ENCODE measurements around the gene LDLRAP1.

Gene LDLRAP1

DNA sequence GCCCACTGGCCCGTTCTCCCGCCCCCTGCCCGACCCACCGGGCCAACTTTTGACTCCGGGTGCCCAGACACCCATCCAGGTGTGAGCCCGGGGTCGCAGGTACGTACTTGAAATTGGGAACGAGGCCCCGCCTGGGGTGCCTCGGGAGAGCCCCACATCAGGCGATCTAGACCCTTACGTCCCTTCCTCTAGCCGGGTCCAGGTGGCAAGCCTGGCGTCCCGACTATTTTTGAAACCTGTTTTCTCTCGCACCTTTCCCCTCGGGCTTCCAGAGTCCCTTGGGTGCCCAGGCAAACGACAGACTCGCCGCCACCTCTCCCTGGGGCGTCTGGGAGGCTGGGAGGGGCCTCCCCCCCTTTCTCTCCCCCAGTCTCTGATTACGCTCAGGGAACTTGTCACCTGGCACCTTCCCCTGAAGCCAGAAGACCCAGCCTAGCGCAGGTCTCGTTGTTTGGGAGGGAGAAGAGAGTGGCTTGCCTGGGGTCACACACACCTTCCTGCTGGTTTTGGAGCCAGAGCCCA lies 898 bp downstream of the LDLRAP1 start:
- no peak for DNase-seq

DNA sequence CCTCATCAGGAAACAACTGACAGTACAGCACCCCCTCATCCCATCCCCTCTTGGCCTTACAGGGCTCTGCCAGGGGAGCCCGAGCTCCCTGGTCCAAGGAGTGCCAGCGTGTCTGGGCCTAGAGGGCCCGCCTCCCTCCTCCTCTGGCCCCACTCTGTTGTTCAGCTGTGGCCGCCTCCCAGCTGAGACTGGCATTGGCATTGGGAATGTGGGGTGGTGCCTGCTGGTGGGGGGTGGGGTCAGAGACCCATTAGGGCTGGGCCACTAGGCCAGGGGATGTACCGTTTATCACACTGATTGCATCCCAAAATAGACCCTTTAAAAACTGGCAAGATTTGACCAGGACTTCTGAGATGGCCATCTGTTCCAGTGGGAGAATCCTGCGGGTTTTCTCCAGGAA lies 1.4 kb downstream of the LDLRAP1 start:
- no peak for DNase-seq

DNA sequence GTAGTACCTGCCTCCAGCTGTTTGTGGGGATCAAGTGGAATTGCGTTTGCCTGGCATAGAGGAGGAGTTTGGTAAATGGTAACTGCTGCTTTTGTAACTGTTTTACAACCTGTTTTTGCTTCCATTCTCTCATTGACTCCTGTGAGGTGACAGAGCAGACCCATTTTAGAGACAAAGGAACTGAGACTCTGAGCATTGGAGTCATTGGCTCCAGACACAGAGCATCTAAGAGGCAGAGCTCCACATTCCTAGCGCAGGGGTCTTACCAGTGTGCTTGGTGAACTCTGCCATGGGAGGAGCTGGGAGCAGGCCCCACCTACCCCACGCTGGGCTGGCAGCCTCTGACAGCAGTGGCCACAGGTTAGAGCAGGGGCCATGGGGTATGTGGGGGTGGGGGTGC lies 2.4 kb downstream of the LDLRAP1 start:
- no peak for DNase-seq

DNA sequence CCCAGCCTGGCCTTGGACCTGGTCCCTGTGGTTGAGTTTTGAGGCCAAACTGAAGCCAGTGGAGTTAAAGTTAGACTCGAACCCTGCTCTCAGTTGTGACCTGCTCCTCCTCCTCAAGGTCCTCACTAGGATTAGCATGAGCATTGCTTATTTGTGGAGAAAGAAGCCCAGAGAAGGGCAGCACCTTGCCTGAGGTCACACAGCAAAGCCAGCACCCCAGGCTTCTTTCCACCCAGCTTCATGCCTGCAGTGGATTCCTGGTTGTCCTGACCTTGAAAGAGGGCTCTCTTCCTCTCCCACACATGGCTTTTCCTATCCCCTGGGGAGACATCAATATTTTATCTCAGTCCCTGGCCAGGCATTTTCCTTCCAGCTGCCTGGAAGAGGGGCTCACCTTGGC lies 2.8 kb downstream of the LDLRAP1 start:
- no peak for DNase-seq

DNA sequence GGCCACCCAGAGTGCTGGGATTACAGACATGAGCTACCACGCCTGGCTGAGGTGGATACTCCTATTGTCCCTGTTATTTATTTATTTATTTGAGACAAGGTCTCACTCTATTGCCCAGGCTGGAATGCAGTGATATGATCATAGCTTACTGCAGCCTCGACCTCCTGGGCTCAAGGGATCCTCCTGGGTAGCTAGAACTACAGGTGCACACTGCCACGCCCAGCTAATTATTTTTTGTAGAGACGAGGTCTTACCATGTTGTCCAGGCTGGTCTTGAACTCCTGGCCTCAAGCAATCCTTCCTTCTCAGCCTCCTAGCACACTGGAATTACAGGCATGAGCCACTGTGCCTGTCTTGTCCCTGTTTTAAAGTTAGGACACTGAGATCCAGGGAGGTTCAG lies 5.2 kb downstream of the LDLRAP1 start:
- DNase-seq = no peak

DNA sequence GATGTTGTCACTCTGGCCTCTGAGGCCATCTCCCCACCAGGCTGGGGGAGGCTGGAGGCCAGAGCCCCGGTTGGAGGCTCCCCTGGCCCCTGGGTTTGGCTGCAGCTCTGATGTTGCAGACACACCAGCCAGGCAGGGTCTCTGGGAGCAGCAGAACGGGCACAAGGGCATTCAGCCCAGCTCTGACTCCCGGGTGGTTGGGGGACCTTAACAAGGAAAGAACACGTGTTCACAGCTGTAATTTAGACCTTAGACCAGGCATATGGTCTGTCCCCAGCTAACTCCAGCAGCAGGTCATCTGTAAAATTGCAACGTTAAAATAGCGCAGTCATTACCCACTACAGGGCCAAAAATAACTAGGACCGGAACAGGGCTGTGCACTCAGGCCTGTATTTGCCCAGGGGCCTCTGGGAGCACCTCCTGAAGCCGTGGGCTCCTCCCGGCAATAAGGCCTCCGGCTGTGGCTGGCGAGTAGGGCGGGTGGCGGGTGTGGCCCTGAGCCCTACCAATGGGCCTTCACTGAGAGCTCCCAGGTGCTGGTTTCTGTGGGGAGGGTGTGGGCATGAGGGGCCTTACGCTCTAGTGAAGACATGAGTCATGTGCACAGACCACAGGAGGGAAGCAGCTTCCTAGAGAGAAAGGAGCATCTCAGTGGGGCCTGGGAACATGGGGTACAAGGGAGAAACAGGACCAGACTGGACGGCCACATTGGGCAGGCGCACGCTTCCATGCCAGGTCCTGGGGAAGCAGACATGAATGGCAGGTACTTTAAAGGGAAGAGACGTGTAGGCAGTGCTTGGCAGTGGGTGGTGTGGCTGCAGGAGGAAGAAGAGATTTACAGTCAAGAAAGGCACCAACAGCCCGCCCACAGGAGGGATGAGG lies 6.1 kb downstream of the LDLRAP1 start:
- DNase-seq = no peak

DNA sequence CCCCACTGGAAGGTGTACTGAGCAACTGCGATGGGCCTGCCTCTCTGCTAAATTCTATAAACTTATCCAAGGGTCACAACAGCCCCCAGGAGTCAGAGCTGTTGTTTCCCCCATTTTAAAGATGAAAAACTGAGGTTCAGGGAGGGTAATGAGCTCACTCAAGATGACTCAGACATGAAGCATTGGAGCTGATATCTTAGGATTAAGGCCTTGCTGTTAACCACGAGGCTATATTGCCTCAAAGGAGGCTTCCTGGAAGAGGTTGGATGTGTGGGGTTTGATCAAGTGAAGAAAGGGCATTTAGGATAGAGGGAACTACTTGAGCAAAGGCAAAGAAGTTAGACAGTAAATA lies 6.7 kb downstream of the LDLRAP1 start:
- no peak for DNase-seq

DNA sequence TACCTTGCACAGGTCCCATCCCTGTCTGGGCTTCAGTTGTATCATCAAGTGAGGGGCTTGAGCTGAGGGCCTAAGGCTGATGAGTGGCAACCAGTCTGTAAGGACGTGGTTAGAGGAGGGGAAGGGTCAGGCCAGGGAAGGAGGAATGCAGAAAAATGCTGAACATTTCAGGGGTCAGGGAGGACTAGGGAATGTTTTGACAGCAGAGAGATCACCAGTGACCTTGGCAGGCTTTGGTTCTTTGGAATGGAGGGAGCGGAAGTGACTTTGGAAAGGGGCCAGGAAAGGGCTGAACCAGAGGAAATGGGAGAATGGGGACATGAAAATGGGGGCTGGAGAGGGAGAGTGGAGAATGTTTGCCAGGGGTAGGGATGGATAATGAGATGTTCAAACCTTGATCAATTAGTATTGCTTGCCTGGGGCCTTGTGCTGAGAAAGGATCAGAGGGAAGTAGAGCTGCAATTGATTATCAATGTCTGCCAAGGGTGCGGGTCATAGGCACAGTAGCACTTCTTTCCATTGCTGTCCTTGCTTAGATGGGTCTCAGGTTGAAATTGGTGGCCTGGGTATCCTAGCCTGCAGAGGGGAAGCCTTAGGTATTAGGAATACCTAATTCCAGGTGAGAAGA lies 7.4 kb downstream of the LDLRAP1 start:
- no peak for DNase-seq

DNA sequence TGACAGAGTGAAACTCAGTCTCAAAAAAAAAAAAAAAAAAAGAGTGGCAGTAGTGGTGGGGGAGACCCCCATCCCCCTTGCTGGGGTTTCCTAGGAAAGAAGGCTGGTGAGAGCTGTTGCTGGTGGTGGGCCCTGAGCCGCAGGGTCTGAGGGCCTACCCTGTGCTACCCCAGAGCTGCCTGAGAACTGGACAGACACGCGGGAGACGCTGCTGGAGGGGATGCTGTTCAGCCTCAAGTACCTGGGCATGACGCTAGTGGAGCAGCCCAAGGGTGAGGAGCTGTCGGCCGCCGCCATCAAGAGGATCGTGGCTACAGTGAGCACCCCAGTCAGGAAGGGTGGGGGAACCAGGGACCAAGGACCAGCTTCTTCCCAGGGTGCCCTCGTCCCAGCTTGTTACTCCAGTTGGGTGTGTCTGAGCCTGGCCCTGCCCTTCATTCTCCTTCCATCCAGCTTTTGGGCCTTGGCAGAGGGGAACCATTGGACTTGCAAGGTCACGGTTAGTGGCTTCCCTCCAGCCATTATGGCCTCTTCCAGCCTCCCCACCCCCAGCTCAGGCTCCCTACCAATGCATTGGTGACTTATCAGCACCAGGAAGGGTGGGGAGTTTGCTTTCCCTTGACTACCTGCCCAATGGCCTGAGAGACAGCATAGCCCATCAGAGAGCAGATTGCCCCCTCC lies 10.5 kb downstream of the LDLRAP1 start:
- no peak for DNase-seq

DNA sequence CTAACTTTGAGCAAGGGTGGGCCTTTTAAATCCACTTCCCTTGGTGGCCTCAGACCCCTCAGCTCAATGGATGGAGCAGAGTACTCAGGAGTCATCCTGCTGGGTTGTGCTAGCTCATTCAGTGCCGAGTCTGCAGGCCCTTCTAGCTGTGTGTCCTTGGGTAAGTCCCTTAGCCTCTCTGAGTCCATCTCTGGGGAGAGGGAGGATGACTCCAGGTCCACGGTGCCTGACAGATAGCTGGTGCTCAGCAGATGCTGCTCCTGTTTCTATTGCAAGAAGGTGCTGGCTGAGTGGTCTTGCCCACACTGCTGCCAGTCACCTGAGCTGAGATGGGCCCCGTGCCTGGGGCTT lies 11.0 kb downstream of the LDLRAP1 start:
- DNase-seq = no peak

DNA sequence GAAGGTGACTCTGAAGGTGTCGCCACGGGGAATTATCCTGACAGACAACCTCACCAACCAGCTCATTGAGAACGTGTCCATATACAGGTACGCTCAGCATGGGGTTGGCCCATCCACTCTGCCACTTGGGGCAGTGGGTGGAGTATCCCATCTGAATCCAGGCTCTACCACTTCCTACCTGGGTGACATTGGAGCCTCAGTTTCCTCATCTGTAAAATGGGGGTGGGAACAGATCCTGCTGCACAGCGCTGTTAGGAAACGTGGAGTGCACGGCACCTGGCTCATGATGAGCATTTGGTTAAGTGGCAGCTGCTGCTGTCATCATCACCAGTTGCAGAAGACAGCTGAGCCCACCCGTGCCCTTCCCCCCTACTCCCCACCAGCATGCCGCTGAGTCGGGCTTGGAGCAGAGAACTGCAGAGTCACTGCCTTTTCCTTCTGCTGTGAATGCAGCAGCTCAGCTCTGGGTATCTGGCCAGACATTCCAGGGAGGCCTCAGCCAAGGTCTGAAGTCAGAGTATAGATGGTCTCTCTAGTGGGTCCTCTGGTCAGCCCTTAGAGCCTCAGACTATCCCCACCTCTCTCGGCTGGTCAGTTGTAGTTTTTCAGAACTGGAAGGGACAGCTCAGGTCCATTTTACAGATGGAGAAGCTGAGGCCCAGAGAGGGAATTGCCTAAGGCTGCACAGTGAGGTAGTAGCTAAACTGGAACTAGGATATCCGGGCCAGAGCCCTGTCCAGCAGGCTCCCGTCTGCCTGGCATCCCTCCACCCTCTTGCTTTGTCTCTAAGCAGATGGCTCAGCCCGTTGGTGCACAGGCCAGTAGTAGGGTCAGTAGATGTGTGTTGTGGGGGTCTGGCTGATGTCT lies 11.7 kb downstream of the LDLRAP1 start:
- no peak for DNase-seq

DNA sequence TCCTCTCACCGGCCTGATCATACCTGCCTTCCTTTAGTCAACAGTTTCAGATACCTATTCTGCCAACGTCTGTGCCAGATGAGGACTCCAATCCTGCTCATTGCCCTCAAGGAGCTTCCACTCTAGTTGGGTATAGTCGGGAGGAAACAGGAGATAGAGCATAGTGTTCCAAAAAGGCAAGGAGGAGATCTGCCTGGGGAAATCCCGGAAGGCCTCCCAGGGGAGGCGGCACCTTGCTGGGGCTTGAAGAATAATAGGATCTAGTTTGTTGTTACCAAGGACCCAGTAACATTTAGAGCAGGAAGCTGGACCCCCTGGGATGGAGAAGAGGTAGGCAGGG lies 12.3 kb downstream of the LDLRAP1 start:
- no peak for DNase-seq

DNA sequence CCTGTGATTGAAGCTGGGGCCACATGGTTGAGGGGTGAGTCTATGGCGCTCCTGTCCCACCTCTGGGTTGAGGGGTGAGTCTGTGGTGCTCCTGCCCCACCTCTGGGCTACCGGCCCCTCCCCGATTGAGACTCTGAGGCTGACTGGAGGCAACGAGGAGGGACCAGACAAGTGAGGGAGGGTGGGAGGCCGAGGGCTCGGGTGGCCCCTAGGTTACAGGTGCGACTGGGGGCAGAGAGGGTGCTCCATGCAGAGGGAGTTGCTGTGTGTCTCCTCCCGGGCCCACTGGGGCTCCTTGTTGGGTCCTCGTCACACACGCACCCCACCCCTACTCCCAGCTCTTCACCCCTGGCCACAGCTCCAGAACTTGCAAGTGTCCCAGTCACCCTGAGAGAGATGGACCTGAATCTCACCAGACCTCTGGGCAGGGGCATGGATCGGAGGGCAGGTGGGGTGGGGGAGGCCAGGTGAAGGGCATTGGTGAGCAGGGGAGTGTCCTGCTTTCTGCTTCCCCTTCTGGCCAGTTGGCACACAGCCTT lies 12.8 kb downstream of the LDLRAP1 start:
- no peak for DNase-seq

DNA sequence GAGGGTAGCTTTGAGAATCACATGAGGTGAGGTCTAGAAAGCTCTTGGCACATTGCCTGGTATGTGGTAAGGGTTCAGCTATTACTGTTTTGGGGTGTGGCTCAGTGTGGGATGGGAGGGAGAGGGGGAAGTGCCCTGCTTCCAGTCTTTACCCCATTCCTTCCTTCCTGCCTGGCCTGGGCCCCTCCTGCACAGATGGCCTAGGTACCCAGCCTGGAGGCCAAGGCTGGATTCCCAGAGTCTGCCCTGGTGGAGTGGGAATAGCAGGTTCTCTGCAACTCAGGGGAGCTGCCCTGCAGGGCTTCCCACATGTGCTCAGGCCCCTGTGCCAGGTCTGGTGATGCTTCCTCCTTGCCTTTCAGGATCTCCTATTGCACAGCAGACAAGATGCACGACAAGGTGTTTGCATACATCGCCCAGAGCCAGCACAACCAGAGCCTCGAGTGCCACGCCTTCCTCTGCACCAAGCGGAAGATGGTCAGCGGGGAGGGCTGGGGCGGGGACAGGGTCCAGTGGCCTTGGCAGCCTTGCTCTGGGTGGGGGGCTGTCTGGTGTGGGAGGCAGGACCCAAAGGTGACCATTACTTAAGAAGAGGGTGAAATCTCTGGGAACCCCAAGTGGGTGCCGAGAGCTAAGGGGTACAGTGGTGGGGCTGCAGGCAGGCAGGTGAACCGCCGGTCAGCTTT lies 13.5 kb downstream of the LDLRAP1 start:
- no peak for DNase-seq

DNA sequence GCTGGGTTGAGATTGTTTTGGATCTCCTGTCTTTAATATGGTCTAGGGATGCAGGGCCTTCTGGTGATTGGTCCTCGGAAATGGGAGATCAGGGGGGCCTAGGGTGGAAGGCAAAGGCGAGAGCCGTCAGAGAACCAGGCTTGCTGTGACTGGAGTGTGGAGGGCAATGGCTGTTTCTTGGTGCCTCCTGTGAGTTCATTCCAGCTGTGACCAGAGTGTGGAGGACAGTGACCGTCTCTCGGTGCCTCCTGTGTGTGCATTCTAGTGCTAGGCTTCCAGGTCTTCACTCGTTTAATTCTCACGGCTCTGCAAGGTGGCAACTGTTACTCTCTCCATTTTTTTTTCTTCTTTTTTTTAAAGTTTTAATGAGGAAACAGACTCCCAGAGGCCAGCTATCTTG lies 14.1 kb downstream of the LDLRAP1 start:
- DNase-seq = no peak

DNA sequence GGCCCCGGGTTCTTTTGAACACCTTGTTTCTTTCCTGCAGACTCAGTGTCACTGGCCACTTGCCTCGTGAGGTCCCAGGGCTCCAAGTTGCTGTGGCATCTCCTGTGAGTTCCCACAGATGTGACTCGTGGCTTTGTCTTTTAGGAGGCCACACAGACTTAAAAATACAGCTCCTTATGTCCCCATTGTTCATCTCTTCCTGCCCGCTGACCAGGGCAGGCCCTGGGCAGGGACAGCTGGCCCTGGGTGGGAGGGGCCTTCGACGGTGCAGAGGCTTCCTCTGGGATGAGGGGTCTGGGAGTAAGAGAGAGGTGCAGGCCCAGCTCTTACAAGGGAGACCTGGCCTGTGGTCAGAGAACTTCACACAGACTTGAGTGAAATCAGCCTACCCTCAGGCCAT lies 15.6 kb downstream of the LDLRAP1 start:
- DNase-seq = no peak

DNA sequence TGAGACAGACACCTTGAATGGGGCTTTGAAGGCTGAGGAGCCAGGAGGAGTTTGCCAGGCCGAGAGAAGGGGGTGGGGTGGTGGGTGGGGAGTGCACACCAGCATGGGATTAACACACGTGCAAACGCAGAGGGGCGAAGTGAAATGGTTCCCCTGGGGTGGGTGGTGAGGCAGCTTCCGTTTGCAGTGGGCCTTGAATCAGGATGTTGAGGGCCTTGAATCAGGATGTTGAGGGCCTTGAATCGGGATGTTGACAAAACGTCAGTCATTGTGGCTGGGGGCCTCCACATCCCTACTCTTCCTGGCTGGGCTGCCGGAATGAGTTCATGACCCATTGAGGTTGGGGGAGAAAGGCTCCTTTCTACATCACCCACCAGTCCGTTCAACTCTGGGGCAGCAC lies 16.6 kb downstream of the LDLRAP1 start:
- no peak for DNase-seq

DNA sequence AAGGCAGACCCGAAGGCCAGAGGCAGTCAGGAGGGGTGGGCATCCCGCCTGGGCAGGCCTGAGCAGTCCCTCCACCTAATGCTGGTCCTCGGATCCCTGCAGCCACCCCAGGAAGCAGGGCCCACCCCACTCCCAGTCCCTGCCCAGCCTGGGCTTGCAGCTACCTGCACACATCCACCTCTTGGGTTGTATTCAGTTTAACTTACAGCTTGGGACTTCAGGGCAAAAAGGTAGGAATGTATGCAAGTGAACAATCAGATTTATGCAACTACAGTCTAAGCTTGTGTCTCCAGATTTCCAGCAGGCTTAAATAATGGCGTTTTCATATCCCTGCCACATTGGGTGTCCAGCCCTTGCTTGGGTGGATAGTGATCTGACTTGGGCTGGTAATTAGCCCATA lies 17.4 kb downstream of the LDLRAP1 start:
- no peak for DNase-seq

DNA sequence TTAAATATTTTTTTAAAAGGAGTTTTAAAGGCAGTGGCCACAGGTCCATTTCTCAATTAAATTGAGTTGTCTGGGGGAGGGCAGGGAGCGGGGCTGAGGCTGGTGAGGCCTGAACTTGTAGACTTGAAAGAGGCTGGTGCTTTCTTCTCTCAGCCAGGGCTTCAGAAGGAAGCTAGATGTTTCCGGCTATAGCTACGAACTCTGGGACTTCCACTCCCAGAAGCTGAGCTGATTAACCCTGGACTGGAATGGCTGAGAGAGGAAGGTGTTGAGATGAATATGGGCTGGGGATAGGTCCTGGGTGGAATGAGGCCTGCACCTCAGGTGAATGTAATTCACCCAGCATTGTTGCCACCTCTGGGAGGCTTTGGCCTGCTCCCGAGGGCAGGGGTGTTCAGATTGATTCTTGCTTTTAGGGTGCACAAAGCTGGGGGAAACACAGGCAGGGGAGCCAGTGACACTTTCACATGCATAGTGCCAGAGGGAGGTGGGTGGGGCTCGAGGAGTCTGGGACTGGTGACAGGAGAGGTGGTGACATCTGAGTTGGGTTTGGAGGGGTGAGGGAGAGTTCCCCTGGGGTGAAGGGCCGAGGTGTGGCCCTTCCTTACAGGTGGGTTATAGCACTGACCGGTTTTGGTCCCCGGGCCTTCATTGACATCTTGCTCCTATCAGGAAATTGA lies 18.2 kb downstream of the LDLRAP1 start:
- no peak for DNase-seq

DNA sequence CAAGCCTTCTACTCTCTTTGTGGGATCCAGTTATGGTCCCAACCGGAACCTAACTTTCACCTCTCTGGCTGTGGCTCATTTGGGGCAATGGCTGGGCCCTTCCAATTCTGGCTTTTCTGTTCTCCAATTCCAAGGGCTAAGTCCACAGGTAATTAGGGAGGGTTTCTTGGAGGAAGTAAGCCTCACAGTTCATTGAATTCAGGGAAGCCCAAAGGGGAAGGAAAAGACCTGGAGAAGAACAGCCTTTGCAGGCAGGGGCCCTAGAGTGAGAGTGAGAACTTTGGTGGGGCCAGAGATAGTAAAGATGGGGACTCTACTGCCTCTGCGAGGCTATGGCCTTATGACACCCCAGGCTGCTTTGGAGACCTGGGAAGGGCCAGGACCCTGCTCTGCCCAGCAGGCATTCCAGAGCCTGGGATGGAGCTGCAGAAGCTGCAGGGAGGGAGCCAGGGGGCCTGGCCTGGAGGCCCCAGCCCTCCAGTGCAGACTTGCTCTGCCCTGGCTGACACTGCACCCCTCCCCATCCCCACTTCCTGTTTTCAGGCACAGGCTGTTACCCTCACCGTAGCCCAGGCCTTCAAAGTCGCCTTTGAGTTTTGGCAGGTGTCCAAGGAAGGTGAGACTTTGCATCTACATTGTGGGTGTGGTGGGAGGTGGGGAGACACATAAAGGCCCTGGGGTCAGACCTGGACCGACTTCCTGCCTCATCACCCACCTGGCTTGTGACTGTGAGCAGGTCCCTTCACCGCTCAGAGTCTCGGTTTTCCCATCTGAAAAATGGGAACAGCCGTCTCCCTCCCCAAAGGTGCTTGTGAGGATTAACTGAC lies 18.9 kb downstream of the LDLRAP1 start:
- no peak for DNase-seq

DNA sequence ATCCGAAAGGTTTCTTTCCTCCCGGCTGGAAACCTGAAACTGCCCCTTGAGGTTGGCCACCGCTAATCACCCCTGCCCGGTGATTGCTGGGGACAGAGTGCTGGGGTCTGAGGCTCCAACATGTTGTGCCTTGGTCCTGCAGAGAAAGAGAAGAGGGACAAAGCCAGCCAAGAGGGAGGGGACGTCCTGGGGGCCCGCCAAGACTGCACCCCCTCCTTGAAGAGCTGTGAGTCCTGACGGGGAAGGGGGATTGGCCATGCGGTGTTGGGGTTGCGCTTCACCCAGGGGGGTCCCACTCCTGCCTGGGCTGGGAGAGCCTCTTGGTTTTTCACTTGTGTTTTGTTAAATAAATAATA lies 19.5 kb downstream of the LDLRAP1 start:
- DNase-seq = no peak
